ENCODE results near the gene ASAP3.

The ASAP3 gene

GRCh38 chr1:23478896-23479665 is 4.9 kb downstream of the ASAP3 start:
- H3K4me3 ChIP-seq (ENCODE audit: low read depth, low read length) = no peak overlapping the region

GRCh38 chr1:23477359-23478144 is 6.4 kb downstream of the ASAP3 start:
- H3K4me3 ChIP-seq (ENCODE audit: low read depth, low read length) = no peak overlapping the region

GRCh38 chr1:23475641-23476040 is 8.3 kb downstream of the ASAP3 start:
- no peak overlapping the region for H3K4me3 ChIP-seq (ENCODE audit: low read depth, low read length)

GRCh38 chr1:23475134-23475628 is 8.8 kb downstream of the ASAP3 start:
- no peak overlapping the region for H3K4me3 ChIP-seq (ENCODE audit: low read depth, low read length)

- H3K4me3 ChIP-seq (ENCODE audit: low read depth, low read length) = no peak overlapping the region
Measured at GRCh38 chr1:23473037-23473800, 10.8 kb downstream of the ASAP3 start.

- no peak overlapping the region for H3K4me3 ChIP-seq (ENCODE audit: low read depth, low read length)
Measured at GRCh38 chr1:23472351-23473036, 11.5 kb downstream of the ASAP3 start.

GRCh38 chr1:23471473-23472075 is 12.4 kb downstream of the ASAP3 start:
- no peak overlapping the region for H3K4me3 ChIP-seq (ENCODE audit: low read depth, low read length)

GRCh38 chr1:23470282-23471070 is 13.5 kb downstream of the ASAP3 start:
- H3K4me3 ChIP-seq (ENCODE audit: low read depth, low read length) = no peak overlapping the region

- no peak overlapping the region for H3K4me3 ChIP-seq (ENCODE audit: low read depth, low read length)
Measured at GRCh38 chr1:23469372-23469982, 14.5 kb downstream of the ASAP3 start.

- no peak overlapping the region for H3K4me3 ChIP-seq (ENCODE audit: low read depth, low read length)
Measured at GRCh38 chr1:23466423-23466989, 17.5 kb downstream of the ASAP3 start.

GRCh38 chr1:23463286-23463685 is 20.7 kb downstream of the ASAP3 start:
- no peak overlapping the region for H3K4me3 ChIP-seq (ENCODE audit: low read depth, low read length)

- no peak overlapping the region for H3K4me3 ChIP-seq (ENCODE audit: low read depth, low read length)
Measured at GRCh38 chr1:23462766-23463165, 21.2 kb downstream of the ASAP3 start.

GRCh38 chr1:23461050-23461449 is 22.9 kb downstream of the ASAP3 start:
- no peak overlapping the region for H3K4me3 ChIP-seq (ENCODE audit: low read depth, low read length)

GRCh38 chr1:23460519-23460918 is 23.5 kb downstream of the ASAP3 start:
- H3K4me3 ChIP-seq (ENCODE audit: low read depth, low read length) = no peak overlapping the region

GRCh38 chr1:23459338-23459757 is 24.6 kb downstream of the ASAP3 start:
- H3K4me3 ChIP-seq (ENCODE audit: low read depth, low read length) = no peak overlapping the region

GRCh38 chr1:23456226-23456625 is 27.8 kb downstream of the ASAP3 start:
- no peak overlapping the region for H3K4me3 ChIP-seq (ENCODE audit: low read depth, low read length)

- no peak overlapping the region for H3K4me3 ChIP-seq (ENCODE audit: low read depth, low read length)
Measured at GRCh38 chr1:23453455-23454000, 30.5 kb downstream of the ASAP3 start.

- no peak overlapping the region for H3K4me3 ChIP-seq (ENCODE audit: low read depth, low read length)
Measured at GRCh38 chr1:23452011-23452411, 32.0 kb downstream of the ASAP3 start.
